Measurements from ENCODE around the gene SLC23A2.

- TF ChIP-seq POLR2A (IDR thresholded peaks at IDR 0.05) (no peak), CTCF (IDR thresholded peaks at IDR 0.05) (no peak)
These were observed 38.6 kb upstream of the SLC23A2 start for GRCh38 chr20:5039889-5040288.
